HG03457 (cell line): Measurements from ENCODE around the gene PDK4.
"Not testable (repeated sequence)": the region's sequence is repeated elsewhere in the genome, so short reads cannot be mapped to it uniquely, and the experiment has no call there.

ENCODE experiments used
- ATAC-seq: cut with Tn5 transposase; IDR thresholded peaks from one replicate; pipeline ENCODE4 v1.9.1; 2021; ENCODE audit warnings: moderate number of reproducible peaks; ENCODE audit not compliant: unreplicated experiment

PDK4 gene

GRCh38 chr7:95578299-95578855 is 17.9 kb downstream of the PDK4 start:
- ATAC-seq: no peak

- ATAC-seq: no peak
Measured at GRCh38 chr7:95577137-95577536, 19.2 kb downstream of the PDK4 start.

GRCh38 chr7:95569720-95570119 is 26.6 kb downstream of the PDK4 start:
- ATAC-seq: no peak

GRCh38 chr7:95560674-95561073 is 35.6 kb downstream of the PDK4 start:
- ATAC-seq: no peak

- ATAC-seq: no peak
Measured at GRCh38 chr7:95558864-95559263, 37.5 kb downstream of the PDK4 start.

- ATAC-seq: no peak
Measured at GRCh38 chr7:95556777-95557176, 39.5 kb downstream of the PDK4 start.

- no peak for ATAC-seq
Measured at GRCh38 chr7:95553939-95554338, 42.4 kb downstream of the PDK4 start.

- ATAC-seq: not testable (repeated sequence)
Measured at GRCh38 chr7:95552010-95552926, 44.0 kb downstream of the PDK4 start.

- ATAC-seq: no peak
Measured at GRCh38 chr7:95550546-95550945, 45.8 kb downstream of the PDK4 start.

GRCh38 chr7:95549818-95550529 is 46.3 kb downstream of the PDK4 start:
- ATAC-seq: no peak

- no peak for ATAC-seq
Measured at GRCh38 chr7:95547361-95548348, 48.7 kb downstream of the PDK4 start.

GRCh38 chr7:95546647-95547046 is 49.7 kb downstream of the PDK4 start:
- ATAC-seq: no peak

GRCh38 chr7:95545673-95546072 is 50.6 kb downstream of the PDK4 start:
- no peak for ATAC-seq

GRCh38 chr7:95545007-95545615 is 51.2 kb downstream of the PDK4 start:
- ATAC-seq: no peak

GRCh38 chr7:95544171-95544570 is 52.1 kb downstream of the PDK4 start:
- ATAC-seq: no peak

GRCh38 chr7:95543312-95543711 is 53.0 kb downstream of the PDK4 start:
- no peak for ATAC-seq

GRCh38 chr7:95540366-95540765 is 56.0 kb downstream of the PDK4 start:
- ATAC-seq: no peak

GRCh38 chr7:95539426-95539825 is 56.9 kb downstream of the PDK4 start:
- ATAC-seq: no peak

GRCh38 chr7:95537468-95537867 is 58.8 kb downstream of the PDK4 start:
- ATAC-seq: no peak

- ATAC-seq: no peak
Measured at GRCh38 chr7:95536656-95537311, 59.5 kb downstream of the PDK4 start.
